HG03460 (cell line): ENCODE results near the gene CRX.
"Not testable (repeated sequence)": the region's sequence is repeated elsewhere in the genome, so short reads cannot be mapped to it uniquely, and the experiment has no call there.

ENCODE experiments used
- ATAC-seq: cut with Tn5 transposase; IDR thresholded peaks from one replicate; pipeline ENCODE4 v1.9.1; 2021; ENCODE audit not compliant: unreplicated experiment

Gene CRX

DNA sequence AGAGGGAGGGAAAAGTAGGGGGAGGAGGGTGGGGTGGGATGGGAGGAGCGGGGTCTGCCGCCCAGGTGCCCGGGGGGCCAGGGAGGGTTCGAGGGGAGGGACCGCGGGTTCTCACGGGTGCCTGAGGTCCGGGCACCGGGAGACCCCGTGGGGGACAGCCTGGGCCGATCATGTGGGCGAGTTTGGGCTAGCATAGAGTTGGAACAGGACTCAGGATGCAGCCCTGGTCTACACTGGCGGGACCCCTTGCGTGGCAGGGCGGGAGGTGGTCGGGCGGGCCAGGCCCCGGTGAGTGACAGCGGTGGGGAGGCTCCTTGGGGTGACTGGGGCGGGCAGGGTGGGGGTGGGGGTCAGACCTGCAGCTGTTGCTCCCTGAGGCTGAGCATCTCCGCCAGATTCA lies 18.6 kb upstream of the CRX start:
- ATAC-seq: not testable (repeated sequence)

DNA sequence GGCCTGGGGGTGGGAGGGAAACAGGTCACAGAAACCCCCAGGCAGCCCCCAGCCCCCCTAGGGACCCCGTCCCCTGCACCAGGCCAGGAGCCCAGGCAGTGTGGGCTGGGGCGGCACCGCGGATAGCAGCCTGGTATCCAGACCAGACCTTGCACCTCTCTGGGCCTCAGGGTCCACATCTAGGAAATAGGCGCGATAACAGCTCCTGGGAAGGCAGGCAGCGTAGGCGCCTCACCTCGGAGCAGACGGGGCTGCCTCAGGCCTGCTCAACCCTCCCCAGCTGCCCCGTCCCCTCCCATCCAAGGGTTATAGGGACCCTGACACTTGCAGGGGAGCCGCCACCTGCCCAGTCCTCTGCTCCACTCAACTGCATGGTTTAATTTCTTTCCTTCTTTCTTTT lies 18.1 kb upstream of the CRX start:
- ATAC-seq: not testable (repeated sequence)

DNA sequence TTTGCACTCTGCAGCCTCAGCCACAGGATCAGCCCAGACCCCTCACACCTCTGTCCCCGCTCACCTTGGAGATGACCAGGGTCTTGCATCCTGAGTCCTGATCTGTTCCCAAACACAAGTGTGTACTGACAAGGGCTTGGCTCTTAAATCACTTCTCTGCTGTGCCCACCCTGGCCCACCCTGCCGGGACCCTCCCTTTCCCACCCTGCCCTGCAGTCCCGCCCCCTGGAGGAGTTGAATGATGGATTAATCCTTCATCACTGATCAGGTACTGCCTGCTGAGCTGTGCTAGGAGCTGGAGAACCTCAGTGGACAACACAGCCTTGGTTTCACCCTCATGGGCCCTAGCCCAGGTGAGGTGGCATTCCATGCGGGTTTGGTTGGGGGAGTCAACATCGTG lies 17.3 kb upstream of the CRX start, which contains the start of gene TPRX1:
Gene TPRX1 (minus strand): TSS at position 101 of the 400 bp plus-strand sequence. CDS start 12 bp downstream, at position 89.
- not testable (repeated sequence) for ATAC-seq

DNA sequence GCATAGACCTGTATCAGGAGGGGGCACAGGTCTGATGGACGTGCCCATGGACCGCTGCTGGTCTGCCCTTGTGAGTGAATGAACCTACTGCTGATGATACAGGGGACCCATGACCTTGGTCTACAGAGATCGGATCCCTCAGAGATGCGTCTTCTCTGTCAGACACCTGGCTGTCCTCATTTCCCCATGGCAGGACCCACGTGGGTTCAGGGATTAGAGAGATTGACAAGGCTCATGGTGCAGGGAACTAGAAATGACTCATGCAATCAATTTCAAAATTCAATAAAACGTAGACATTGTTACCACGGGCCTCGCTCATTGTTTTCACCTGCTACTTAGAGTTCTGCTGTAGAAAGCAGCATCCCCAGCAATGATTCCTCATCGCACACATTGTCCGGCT lies 16.4 kb upstream of the CRX start:
- no peak for ATAC-seq

DNA sequence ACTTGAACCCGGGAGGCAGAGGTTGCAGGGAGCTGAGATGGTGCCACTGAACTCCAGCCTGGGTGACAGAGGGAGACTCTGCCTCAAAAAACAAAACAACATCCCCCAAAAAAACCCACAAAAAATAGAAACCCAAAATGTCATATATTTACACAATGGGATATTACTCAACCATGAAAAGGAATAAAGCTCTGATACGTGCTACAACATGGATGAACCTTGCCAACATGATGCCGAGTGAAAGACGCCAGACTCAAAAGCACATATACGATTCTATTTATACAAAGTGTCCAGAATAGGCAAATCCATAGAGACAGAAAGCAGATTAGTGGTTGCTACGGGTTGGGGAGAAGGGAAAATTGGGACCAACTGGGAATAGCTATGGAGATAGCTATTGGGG lies 15.3 kb upstream of the CRX start:
- ATAC-seq: no peak

DNA sequence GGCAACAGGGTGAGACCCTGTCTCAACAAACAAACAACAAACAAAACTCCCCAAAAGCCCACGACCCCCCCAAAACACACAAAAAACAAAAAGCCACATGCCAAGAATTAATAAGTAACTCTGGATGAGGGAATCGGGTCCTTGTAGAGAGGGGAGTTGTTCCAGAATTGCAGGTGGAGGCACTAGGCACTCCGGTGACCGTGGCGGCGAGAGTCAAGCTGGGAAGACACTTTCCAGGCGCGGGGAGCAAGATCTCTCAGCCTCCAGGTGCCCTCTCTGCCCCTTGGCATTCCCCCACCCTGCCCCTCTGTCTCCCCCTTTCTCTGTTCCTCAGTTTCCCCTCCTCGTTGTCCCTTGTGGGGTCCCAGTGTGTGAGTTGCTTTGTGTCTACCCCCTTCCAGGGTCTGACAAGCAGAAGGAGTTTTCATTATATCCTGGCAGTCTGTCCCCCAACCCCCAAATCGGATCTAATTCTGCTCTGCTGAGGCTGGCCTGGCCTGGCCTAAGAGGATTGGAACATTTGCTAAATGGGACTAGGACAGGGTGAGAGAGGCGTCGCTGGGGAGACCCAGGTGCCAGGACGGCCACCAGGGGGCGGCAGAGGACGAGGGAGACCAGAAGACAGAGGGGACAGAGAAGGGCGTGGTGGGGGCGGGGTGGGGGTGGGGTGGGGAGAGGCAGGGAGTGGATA lies 8.3 kb upstream of the CRX start:
- ATAC-seq: no peak

DNA sequence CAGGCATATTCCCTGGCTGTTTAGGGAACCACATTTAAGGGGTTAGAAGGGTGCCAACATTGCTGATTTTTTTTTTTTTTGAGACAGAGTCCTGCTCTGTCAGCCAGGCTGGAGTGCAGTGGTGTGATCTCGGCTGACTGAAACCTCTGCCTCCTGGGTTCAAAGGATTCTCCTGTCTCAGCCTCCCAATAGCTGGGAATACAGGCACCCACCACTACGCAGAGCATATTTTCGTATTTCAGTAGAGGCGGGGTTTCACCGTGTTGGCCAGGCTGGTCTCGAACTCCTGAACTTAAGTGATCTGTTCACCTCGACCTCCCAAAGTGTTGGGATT lies 7.8 kb upstream of the CRX start:
- ATAC-seq: no peak

DNA sequence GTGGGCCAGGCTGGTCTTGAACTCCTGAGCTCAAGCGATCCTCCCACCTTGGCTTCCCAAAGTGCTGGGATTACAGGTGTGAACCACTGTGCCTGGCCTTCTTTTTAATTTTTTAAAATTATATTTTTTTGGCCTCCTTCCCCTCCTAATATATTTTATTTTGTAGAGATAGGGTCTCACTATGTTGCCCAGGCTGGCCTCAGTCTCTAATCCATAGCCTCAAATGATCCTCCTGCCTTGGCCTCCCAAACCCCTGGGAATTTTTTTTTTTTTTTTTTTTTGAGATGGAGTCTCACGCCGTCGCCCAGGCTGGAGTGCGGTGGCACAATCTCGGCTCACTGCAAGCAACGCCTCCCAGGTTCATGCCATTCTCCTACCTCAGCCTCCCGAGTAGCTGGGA lies 5.5 kb upstream of the CRX start:
- not testable (repeated sequence) for ATAC-seq

DNA sequence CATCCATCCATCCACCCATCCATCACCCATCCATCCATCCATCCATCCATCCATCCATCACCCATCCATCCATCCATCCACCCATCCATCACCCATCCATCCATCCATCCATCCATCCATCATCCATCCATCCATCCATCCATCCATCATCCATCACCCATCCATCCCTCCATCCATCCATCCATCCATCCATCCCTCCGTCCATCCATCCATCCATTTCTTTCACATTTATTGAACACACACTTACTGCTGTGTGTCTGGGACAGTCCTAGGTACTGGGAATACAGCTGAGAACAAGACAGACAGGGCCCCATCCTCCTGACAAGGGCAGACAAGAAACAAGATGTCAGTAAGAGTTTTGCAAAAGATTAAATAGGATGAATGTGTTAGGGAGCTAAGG lies 3.5 kb upstream of the CRX start:
- not testable (repeated sequence) for ATAC-seq

DNA sequence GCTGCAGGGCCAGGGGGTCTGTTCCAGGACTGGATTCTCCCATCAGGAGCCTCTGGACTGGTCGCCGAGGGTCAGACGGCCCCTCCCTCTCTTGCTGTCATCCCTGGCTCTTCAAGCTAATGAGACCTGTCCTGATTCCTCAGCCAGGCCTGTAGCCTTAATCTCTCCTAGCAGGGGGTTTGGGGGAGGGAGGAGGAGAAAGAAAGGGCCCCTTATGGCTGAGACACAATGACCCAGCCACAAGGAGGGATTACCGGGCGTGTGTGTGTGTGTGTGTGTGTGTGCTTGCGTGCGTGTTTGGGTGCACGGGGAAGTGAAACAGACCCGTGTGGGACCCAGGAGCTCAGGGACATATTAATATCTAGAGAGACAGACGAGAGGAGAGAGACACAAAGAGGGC lies 1.9 kb upstream of the CRX start:
- no peak for ATAC-seq

DNA sequence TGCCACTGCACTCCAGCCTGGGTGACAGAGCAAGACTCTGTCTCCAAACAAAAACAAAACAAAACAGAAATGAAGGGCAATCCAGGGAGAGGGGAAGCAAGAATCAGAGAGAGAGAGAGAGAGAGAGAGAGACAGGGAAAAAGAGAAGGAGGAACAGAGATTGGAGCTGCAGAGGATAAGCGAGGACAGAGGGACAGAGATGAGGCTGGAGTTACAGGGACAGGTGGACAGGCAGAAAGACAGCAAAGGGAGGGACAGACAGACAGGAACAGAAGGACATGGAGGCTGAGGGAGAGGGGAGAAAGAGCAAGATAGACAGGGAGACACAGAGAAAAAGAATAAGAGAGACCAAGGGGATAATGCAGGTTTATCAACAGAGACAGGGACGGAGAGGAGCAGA lies 1.3 kb upstream of the CRX start:
- ATAC-seq: no peak

DNA sequence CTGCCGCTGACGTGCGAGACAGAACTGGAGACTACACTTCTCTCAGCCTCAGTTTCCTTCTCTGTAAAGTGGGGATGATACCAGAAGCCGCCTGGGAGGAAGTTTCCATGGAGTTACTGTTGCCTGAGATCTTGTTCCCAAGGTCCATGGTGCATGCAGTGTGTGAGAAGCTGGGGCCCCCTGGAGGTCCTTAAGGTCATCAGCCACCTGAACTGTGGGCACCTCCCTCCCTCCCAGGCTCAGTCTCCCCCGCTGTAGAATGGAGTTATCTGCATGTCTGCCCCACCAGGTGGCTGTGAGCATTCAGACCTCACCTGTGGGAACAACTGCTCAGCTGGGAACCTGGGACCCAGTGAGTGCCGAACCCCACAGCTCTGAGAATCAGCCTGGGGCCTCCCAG lies 2.7 kb downstream of the CRX start:
- no peak for ATAC-seq

DNA sequence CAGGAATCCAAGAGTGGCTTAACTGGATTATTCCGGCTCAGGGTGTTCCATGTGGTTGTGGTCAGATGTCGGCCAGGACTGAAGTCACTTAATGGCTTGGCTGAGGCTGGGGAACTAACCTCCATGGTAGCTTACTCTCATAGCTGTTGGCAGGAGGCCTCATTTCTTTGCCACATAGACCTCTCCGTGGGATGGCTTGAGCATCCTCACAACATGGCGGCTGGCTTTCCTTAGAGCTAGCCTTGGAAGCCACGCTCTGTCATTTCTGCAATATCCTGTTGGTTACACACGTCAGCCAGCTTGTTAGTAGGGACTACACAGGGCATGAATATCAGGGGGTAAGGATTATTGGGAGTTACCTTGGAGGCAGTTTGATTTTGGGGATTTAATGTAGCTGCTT lies 5.1 kb downstream of the CRX start:
- ATAC-seq: no peak

DNA sequence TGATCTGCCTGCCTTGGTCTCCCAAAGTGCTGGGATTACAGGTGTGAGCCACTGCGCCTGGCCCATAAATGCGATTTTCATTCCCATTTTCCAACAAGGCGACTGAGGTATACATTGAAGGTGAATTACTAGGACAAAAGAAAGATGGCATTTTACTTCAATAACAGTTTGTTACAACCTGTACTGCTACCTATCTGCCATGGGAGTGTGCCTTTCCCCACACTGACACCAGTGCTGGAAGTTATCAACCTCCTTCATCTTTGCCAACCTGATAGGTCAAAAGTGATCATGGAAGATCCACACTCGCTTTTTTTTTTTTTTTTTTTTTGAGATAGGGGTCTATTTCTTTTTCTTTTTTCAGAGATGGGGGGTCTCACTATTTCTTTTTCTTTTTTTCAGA lies 11.0 kb downstream of the CRX start:
- ATAC-seq: no peak

DNA sequence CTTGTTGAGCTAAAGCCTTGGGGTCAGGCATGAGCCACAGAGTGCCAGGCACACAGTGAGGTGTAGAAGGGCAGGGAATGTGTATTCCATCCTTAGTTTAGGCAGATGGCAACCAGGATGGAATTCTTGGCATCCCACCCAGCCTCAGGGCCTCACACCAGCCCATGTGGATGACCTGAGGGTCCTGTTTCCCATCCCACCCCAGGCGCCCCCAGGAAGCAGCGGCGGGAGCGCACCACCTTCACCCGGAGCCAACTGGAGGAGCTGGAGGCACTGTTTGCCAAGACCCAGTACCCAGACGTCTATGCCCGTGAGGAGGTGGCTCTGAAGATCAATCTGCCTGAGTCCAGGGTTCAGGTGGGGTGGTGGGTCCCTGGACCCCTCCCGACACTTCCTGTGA lies 14.3 kb downstream of the CRX start:
- ATAC-seq: no peak

DNA sequence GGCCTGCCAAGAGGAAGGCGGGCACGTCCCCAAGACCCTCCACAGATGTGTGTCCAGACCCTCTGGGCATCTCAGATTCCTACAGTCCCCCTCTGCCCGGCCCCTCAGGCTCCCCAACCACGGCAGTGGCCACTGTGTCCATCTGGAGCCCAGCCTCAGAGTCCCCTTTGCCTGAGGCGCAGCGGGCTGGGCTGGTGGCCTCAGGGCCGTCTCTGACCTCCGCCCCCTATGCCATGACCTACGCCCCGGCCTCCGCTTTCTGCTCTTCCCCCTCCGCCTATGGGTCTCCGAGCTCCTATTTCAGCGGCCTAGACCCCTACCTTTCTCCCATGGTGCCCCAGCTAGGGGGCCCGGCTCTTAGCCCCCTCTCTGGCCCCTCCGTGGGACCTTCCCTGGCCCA lies 17.7 kb downstream of the CRX start:
- no peak for ATAC-seq

DNA sequence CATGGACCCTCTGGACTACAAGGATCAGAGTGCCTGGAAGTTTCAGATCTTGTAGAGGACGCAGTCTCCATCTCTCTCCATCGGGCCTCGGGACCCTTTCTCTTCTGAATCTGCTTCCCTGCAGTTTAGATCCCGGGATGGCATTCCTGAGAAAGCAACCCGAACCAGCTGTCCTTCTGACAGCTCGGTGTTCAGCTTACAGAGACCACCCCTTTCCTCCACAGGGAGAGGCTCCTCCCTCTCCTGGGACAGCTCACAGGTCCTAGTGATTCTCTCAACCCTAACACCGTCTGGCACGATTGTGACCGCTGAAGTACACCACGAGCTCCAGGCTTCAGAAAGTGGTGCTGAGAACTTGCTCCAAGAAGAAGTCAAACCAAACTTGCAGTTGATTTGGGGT lies 18.2 kb downstream of the CRX start:
- ATAC-seq: no peak

DNA sequence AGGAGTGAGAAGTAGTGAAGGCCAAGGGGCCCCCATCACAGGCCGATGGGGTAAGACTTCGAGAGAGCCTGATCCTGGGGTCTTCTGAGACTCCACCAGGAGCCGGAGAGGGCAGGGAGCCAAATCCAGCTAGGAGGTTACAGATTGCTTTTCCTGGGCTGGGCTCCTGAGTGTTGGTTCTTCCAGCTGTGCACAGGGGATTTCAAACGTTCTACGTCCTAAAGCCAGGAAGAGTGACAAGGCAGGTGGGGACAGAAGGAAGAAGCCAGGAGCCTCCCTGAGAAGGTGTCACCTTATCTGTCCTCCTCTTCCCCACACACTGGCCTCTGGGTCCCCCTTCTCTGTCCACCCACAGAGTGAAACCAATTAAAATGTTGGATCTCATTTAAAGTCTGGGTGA lies 21.2 kb downstream of the CRX start:
- ATAC-seq: no peak

DNA sequence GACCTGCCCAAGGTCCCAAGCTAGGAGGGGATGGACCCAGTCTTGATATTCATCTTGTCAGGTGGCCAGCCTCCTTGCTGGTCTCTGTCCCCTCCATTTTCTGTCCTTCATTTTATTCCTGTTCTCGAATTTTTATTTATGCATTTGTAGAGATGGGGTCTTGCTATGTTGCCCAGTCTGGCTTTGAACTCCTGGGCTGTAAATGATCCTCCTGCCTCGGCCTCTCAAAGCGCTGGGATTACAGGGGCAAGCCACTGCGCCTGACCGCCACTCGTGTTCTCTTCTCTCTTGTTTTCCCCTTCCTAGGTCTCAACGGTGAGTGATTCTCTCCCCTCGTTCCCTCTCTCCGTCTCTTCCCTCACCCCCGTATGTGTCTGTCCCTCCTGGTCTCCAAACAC lies 26.7 kb downstream of the CRX start:
- no peak for ATAC-seq

DNA sequence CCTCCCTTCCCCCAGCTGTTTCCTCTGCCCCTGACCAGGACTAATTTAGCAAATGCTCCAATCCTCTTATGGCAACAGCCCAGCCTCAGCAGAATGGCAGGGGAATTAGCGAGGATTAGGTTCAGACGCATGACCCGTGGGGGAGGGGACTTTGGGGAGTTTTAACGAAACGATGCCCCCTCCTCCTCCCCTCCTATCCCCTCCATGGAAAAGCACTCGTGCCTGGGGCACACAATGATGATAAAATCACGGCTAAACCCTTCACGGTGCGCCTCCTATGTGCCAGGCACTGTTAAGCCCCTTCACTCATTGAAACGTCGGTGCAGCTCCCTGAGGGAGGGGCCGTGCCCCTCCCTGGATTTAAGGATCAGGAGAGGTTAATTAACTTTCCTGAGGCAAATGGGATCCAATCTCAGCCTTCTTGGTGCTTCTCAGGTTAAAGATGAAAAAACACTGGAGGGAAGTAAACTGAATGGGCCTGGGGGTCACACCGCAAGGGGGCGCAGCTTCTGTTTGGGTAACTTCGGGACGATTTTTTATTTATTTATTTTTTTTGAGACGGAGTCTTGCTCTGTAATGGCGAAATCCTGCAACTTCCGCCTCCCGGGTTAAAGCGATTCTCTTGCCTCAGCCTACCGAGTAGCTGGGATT lies 27.2 kb downstream of the CRX start:
- no peak for ATAC-seq

DNA sequence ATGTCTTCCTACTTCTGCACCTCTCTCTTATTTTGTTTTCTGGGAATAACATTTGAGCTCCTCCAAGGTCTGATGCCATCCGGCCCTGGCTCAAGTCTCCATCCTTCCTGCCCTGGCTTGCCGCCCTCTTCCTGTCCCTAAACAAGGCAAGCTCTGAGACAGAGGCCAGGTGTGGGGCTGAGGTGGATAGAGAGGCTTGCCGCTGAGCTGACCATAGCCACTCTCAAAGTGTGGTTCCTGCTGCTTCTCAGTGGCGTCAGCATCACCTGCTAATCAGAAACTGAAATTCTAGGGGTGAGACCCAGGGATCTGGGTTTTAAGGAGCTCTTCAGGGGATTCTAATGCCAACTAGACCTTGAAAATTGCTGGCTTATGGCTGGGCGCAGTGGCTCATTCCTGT lies 31.3 kb downstream of the CRX start:
- no peak for ATAC-seq

DNA sequence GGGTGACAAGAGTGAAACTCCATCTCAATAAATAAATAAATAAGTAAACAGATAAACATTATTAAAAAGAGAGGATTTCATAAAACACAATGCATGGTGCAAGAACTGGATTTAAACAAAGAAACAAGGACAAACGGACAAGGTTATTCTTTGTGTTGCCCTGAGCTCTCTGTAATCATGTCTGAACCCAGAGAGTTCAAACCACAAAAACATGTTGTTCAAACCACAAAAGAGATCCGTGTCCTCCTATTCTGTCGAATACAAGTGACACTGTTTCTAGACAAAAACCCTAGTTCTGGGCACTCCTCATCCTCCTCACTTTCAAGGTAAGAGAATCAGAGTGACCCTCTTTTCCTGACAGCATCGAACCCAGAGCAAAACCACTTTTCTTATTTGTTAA lies 32.7 kb downstream of the CRX start:
- ATAC-seq: no peak

DNA sequence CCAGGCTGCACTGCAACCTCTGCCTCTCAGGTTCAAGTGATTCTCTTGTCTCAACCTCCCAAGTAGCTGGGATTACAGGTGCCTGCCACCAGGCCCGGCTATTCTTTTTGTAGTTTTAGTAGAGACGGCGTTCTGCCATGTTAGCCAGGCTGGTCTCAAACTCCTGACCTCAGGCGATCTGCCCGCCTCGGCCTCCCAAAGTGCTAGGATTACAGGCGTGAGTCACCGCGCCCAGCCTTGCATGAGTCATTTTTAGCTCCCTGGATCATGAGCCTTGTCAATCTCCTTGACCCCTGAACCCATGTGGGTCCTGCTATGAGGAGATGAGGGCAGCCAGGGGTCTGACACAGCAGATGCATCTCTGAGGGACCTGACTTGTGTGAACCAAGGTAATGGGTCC lies 36.5 kb downstream of the CRX start:
- ATAC-seq: not testable (repeated sequence)
